ENCODE results near the gene HSD17B8.

DNA sequence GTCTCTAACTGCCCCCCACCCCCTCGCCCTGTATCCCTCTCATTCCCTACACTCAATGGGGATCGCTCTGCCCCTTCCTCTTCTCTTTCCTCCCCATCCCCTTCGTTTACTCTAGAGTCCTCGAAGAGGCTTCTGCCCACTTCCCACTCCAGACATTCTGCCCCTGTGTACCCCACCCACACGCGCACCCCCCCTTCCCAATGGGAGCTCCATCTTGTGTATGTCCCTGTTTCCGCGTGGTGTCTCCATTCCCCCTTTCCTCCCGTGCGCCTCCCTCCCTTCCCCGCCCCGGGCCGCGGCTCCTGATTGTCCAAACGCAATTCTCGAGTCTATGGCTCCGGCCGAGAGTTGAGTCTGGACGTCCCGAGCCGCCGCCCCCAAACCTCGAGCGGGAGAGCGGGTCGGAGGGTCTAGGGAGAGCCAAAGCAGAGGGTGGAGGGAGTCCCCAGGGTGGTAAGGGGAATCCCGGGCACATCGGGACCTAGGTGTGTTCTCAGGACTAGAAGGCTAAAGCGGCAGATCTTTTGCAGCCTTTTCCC, 3.2 kb downstream of the HSD17B8 start:
- TF ChIP-seq, protein P1, sequence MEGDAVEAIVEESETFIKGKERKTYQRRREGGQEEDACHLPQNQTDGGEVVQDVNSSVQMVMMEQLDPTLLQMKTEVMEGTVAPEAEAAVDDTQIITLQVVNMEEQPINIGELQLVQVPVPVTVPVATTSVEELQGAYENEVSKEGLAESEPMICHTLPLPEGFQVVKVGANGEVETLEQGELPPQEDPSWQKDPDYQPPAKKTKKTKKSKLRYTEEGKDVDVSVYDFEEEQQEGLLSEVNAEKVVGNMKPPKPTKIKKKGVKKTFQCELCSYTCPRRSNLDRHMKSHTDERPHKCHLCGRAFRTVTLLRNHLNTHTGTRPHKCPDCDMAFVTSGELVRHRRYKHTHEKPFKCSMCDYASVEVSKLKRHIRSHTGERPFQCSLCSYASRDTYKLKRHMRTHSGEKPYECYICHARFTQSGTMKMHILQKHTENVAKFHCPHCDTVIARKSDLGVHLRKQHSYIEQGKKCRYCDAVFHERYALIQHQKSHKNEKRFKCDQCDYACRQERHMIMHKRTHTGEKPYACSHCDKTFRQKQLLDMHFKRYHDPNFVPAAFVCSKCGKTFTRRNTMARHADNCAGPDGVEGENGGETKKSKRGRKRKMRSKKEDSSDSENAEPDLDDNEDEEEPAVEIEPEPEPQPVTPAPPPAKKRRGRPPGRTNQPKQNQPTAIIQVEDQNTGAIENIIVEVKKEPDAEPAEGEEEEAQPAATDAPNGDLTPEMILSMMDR (IDR thresholded peaks at IDR 0.05): no peak
- TF ChIP-seq POLR2A (IDR thresholded peaks at IDR 0.05) (no peak), POLR2AphosphoS5 (IDR thresholded peaks at IDR 0.05) (no peak), EP300 (IDR thresholded peaks at IDR 0.05) (no peak)
